K562 treated with DMSO at 1 percent for 12 hours (cell line): ENCODE data around the gene TM4SF5. TPM values are rescaled to one million over a fixed set of nuclear protein-coding genes. Genes with fewer than 3 reads are reported as not detected.

Source experiments
- total RNA-seq: library from RNA; unstranded; fragments of 300-600 nt; gene quantifications from 2 replicates; pipeline ENCODE4 v1.2.3, GENCODE V29; 2022; ENCODE audit not compliant: insufficient read depth

The TM4SF5 gene
- not detected in 2 replicates for total RNA-seq

GRCh38 chr17:4771519-4772234, at the start of gene TM4SF5:
TSS of gene TM4SF5 (plus strand) at chr17:4771886. CDS start at chr17:4771923, 37 bp downstream.

GRCh38 chr17:4739122-4740024, 32.3 kb upstream of the TM4SF5 start, which contains the start of the genes CXCL16 and ZMYND15:
TSS of gene CXCL16 (minus strand) at chr17:4739928. CDS start at chr17:4739339, 589 bp downstream.
TSS of gene ZMYND15 (plus strand) at chr17:4739833. CDS start at chr17:4740549, 716 bp downstream.

GRCh38 chr17:4786106-4786511, 14.4 kb downstream of the TM4SF5 start, which contains the start of gene VMO1:
TSS of gene VMO1 (minus strand) at chr17:4786364. CDS start at chr17:4786352, 12 bp downstream.

GRCh38 chr17:4788807-4789700, 17.4 kb downstream of the TM4SF5 start, which contains the start of gene GLTPD2:
TSS of gene GLTPD2 (plus strand) at chr17:4788964. CDS start at chr17:4789012, 48 bp downstream.

GRCh38 chr17:4802228-4802627, 30.5 kb downstream of the TM4SF5 start, which contains the start of gene C17orf114:
TSS of gene C17orf114 (minus strand) at chr17:4802328.

GRCh38 chr17:4806777-4807604, 35.3 kb downstream of the TM4SF5 start, which contains the start of gene PLD2:
TSS of gene PLD2 (plus strand) at chr17:4807152. CDS start at chr17:4807773, 621 bp downstream.

Other genes starting within 250 kb of the TM4SF5 start
- gene MYBBP1A, start 216.5 kb upstream of the TM4SF5 start, total RNA-seq = 3.9 and 14.4 TPM in 2 replicates
- gene GGT6, start 211.3 kb upstream of the TM4SF5 start, total RNA-seq = not detected in 2 replicates
- not detected in 2 replicates for gene SMTNL2, start 187.4 kb upstream of the TM4SF5 start, total RNA-seq
- not detected in 2 replicates for gene ALOX15, start 130.2 kb upstream of the TM4SF5 start, total RNA-seq
- gene PELP1, start 67.7 kb upstream of the TM4SF5 start, total RNA-seq = 27.5 and 53.1 TPM in 2 replicates
- 16.6 and 23.4 TPM in 2 replicates for gene ARRB2, start 61.3 kb upstream of the TM4SF5 start, total RNA-seq
- gene MED11, start 40.5 kb upstream of the TM4SF5 start, total RNA-seq = 6.8 and 7.9 TPM in 2 replicates
- gene ZMYND15, start 32.1 kb upstream of the TM4SF5 start, total RNA-seq = not detected in 2 replicates
- 0.85 TPM in 1 of 2 replicates, not detected in the other for gene CXCL16, start 32.0 kb upstream of the TM4SF5 start, total RNA-seq
- gene VMO1, start 14.5 kb downstream of the TM4SF5 start, total RNA-seq = not detected in 2 replicates
- 1.0 and 1.7 TPM in 2 replicates for gene GLTPD2, start 17.1 kb downstream of the TM4SF5 start, total RNA-seq
- 171 and 204 TPM in 2 replicates for gene PSMB6, start 24.3 kb downstream of the TM4SF5 start, total RNA-seq
- 10.0 and 10.2 TPM in 2 replicates for gene PLD2, start 35.3 kb downstream of the TM4SF5 start, total RNA-seq
- gene MINK1, start 61.5 kb downstream of the TM4SF5 start, total RNA-seq = 11.8 and 28.5 TPM in 2 replicates
- gene C17orf107, start 127.7 kb downstream of the TM4SF5 start, total RNA-seq = 0.31 TPM in 1 of 2 replicates, not detected in the other
- gene CHRNE, start 131.2 kb downstream of the TM4SF5 start, total RNA-seq = not detected in 2 replicates
- gene GP1BA, start 160.4 kb downstream of the TM4SF5 start, total RNA-seq = 1.9 TPM in 1 of 2 replicates, not detected in the other
- gene SLC25A11, start 168.2 kb downstream of the TM4SF5 start, total RNA-seq = 56.3 and 66.0 TPM in 2 replicates
- 44.1 and 44.9 TPM in 2 replicates for gene RNF167, start 168.4 kb downstream of the TM4SF5 start, total RNA-seq
- gene PFN1, start 176.6 kb downstream of the TM4SF5 start, total RNA-seq = 500 and 571 TPM in 2 replicates
- 11.9 and 14.1 TPM in 2 replicates for gene ENO3, start 179.2 kb downstream of the TM4SF5 start, total RNA-seq
- gene SPAG7, start 195.9 kb downstream of the TM4SF5 start, total RNA-seq = 39.6 and 41.2 TPM in 2 replicates
- gene CAMTA2, start 215.8 kb downstream of the TM4SF5 start, total RNA-seq = 15.5 and 24.6 TPM in 2 replicates
- gene INCA1, start 225.6 kb downstream of the TM4SF5 start, total RNA-seq = not detected in 2 replicates
- gene KIF1C, start 226.1 kb downstream of the TM4SF5 start, total RNA-seq = 8.6 and 14.7 TPM in 2 replicates